ENCODE results near the gene PYDC1.
"Not testable (repeated sequence)": the region's sequence is repeated elsewhere in the genome, so short reads cannot be mapped to it uniquely, and the experiment has no call there.

PYDC1 gene

DNA sequence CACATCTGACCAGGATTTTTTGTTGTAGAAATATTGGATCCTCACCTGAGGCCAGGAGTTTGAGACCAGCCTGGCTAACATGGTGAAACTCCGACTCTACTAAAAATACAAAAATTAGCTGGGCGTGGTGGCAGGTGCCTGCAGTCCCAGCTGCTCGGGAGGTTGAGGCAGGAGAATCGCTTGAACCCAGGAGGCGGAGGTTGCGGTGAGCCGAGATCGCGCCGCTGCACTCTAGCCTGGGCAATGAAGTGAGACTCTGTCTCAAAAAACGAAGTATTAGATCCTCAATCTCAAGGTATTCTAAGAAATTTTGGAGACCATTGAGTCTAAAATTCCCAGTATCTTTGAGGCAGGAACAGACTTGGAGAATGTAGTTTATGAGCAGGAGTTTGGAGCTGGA lies 21.1 kb downstream of the PYDC1 start:
- not testable (repeated sequence) for DNase-seq (ENCODE audit: low spot score)

- DNase-seq (ENCODE audit: low spot score) = no peak
Measured at GRCh38 chr16:31194898-31195297, 22.0 kb downstream of the PYDC1 start.

DNA sequence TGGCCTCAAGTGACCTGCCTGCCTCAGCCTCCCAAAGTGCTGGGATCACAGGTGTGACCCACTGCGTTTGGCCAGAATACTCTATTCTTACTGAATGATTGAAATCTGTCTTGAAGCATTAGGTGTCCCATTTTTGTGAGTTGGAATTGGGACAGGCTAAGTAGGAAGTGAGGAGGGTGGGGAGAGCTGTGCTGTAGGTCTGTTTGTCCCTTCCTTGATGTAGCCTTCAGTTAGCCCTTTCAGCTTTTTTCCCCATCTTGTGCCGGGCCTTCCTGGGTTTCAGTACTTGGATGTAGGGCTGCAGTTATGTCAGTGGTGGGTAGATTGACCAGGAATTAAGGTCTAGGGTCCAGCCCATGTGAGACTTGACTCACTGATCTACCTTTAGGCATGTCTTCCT lies 23.1 kb downstream of the PYDC1 start:
- no peak for DNase-seq (ENCODE audit: low spot score)

- DNase-seq (ENCODE audit: low spot score) = no peak
Measured at GRCh38 chr16:31192856-31193642, 23.9 kb downstream of the PYDC1 start.

DNA sequence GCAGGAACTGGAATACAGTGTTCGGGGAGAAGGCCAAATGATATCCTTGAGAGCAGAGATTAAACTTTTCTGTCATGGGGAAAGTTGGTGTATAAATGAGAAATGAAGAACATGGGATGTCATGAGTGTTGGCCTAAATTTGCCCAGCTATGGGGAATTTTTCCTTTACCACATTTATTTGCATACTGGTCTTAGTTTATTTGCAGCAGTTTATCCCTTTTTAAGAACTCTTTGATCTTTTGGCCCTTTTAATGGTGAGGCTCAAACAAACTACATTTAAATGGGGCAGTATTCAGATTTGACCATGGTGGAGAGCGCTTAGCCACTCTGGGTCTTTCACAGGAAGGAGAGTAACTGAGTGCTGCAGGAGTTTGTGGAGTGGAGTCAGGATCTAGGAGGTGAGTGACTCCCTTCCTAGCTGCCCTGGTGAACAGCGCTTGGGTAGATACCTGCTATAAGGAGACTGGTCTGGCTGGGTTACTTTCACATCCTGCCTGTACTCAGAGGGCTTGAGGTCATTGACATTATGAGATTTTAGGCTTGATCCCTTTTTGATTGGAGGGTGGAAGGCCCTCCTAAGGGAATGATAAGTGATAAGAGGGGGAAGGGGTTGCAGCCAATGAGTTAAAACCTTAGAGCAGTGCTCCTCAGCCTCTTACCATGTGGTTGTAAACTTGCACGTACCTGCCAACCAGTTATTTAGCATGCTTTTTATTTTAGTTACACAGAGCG lies 25.1 kb downstream of the PYDC1 start:
- DNase-seq (ENCODE audit: low spot score) = no peak

DNA sequence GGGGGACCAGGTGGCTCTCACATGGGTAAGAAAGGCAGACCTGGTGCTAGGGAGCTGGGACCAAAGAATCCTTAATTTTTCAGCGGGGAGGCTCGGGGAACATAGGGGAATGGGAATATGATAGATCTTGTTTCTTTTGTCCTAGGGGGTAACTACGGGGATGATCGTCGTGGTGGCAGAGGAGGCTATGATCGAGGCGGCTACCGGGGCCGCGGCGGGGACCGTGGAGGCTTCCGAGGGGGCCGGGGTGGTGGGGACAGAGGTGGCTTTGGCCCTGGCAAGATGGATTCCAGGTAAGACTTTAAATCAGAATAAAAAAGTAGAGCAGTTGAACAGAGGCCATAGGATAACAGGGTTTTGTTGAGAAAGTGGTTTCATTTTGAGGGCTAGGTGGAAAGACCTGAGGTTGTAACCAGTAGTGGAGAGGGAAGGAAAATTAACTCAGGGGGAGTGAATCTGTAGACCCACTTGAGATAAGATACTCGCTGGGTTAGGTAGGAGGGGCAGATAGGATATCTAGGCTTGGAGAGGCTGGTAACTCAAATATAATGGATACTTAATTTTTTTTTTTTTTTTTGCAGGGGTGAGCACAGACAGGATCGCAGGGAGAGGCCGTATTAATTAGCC lies 26.0 kb downstream of the PYDC1 start:
- DNase-seq (ENCODE audit: low spot score) = no peak

DNA sequence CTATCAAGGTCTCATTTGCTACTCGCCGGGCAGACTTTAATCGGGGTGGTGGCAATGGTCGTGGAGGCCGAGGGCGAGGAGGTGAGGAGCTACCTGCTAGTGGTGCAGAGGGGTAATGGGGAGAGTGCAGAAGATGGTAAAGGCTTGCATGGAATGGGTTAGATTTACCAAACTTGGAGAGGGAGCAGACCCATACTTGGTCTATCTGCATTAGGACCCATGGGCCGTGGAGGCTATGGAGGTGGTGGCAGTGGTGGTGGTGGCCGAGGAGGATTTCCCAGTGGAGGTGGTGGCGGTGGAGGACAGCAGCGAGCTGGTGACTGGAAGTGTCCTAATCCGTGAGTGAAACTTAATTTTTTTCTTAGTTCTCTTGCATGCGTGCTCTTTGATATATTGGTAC lies 26.9 kb downstream of the PYDC1 start:
- DNase-seq (ENCODE audit: low spot score) = no peak

DNA sequence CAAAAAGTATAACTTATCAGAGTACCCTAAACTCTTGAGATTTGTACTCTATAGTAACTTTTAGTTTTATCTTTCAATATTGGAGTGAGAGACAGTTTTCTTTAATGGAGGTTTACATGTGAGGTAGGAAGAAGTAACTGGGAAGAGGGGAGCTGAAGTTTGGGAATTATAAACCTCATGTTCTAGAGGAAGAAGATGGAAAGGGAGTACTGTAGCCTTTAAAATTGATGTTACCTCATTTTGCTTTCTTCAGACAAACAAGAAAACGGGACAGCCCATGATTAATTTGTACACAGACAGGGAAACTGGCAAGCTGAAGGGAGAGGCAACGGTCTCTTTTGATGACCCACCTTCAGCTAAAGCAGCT lies 27.5 kb downstream of the PYDC1 start:
- DNase-seq (ENCODE audit: low spot score) = no peak

GRCh38 chr16:31188450-31189411 lies 28.2 kb downstream of the PYDC1 start:
- DNase-seq (ENCODE audit: low spot score) = no peak

DNA sequence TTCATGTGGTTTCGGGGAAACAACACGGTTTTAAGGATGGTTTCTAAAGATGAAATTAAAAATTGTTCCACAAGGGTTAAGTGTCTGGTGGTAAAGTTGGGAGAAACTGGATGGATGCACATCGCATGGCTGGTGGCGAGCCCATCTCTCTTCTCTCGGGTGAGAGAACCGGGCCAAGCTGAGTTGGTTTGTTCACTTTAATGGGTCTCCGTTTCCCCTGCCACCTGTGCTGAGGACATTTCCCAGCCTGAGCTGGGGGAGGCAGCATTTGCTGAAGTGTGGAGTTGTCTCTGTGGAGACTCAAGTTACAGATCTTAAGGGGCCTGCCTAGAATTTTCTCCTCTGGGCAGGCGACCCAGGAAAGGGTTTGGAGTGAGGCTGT lies 29.1 kb downstream of the PYDC1 start:
- DNase-seq (ENCODE audit: low spot score) = no peak

- DNase-seq (ENCODE audit: low spot score) = no peak
Measured at GRCh38 chr16:31186930-31187807, 29.8 kb downstream of the PYDC1 start.

GRCh38 chr16:31186176-31186575 lies 30.8 kb downstream of the PYDC1 start:
- DNase-seq (ENCODE audit: low spot score) = no peak

GRCh38 chr16:31185339-31185738 lies 31.6 kb downstream of the PYDC1 start:
- DNase-seq (ENCODE audit: low spot score) = no peak

GRCh38 chr16:31184888-31185287 lies 32.0 kb downstream of the PYDC1 start:
- no peak for DNase-seq (ENCODE audit: low spot score)

GRCh38 chr16:31183432-31184428 lies 33.2 kb downstream of the PYDC1 start:
- DNase-seq (ENCODE audit: low spot score) = no peak

GRCh38 chr16:31182391-31182790 lies 34.5 kb downstream of the PYDC1 start:
- no peak for DNase-seq (ENCODE audit: low spot score)

- no peak for DNase-seq (ENCODE audit: low spot score)
Measured at GRCh38 chr16:31181102-31181830, 35.7 kb downstream of the PYDC1 start.

DNA sequence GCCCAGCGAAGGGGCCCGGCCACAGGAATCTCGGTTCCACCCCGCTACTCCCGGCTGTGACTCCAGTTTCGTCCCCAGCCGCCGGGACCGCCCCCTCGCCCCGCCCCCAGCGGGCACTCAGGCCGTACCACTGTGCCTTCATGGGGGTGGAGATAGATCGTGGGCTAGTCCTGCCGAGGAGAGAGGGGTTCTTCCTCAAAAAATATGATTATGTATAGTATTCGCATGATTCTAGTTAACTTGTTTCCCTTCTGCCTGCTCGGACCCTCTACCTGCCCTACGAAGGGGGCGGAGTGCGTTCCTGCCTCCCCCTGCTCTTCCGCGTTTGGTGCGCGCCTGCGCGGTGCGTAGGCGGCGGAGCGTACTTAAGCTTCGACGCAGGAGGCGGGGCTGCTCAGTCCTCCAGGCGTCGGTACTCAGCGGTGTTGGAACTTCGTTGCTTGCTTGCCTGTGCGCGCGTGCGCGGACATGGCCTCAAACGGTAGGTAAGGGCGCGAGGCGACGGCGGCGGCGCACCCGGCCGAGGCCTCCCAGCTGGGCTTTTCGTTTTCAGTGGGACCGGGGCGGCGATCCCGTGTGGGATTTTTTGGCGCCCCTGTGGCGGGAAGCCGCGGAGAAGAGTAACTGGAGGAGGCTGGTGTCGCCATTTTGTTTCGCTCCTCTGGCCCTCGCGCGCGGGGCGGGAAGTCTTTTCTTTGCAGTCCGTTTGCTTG lies 37.0 kb downstream of the PYDC1 start, which contains the start of gene FUS:
Gene FUS, plus strand, starts transcription at position 393 of the 713 bp plus-strand sequence. Its CDS starts 76 bp downstream, at position 469.
- peak; percentile 97 for DNase-seq (ENCODE audit: low spot score)

Measured in iPS-NIHi11 (cell line).